ENCODE data around the gene RTP3.

DNA sequence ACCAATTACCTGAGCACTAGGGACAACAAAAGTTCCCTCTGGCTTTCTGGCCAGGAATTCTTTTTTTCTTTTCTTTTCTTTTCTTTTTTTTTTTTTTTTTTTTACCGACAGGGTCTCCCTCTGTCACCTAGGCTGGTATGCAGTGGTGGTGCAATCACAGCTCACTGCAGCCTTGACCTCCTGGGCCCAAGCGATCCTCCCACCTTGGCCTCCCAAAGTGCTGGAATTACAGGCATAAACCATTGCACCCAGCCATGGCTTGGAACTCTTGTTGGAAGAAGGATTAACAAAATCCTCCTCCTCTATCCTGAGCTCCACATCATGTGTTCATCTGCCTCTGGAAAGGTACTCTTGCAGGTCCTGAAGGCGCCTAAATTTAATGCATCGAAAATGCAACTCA is 30.2 kb upstream of the RTP3 start:
- TF ChIP-seq, protein P1, sequence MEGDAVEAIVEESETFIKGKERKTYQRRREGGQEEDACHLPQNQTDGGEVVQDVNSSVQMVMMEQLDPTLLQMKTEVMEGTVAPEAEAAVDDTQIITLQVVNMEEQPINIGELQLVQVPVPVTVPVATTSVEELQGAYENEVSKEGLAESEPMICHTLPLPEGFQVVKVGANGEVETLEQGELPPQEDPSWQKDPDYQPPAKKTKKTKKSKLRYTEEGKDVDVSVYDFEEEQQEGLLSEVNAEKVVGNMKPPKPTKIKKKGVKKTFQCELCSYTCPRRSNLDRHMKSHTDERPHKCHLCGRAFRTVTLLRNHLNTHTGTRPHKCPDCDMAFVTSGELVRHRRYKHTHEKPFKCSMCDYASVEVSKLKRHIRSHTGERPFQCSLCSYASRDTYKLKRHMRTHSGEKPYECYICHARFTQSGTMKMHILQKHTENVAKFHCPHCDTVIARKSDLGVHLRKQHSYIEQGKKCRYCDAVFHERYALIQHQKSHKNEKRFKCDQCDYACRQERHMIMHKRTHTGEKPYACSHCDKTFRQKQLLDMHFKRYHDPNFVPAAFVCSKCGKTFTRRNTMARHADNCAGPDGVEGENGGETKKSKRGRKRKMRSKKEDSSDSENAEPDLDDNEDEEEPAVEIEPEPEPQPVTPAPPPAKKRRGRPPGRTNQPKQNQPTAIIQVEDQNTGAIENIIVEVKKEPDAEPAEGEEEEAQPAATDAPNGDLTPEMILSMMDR (IDR thresholded peaks at IDR 0.05; ENCODE audit: low read length) = no peak
- TF ChIP-seq EZH2 (IDR thresholded peaks at IDR 0.05; ENCODE audit: borderline replicate concordance, low read length) = no peak
